RWPE2 (cell line): Measurements from ENCODE around the gene KCTD2.
"Not testable (repeated sequence)": the region's sequence is repeated elsewhere in the genome, so short reads cannot be mapped to it uniquely, and the experiment has no call there.

Experiments
- ATAC-seq: fragments of 200-7000 bp; cut with Tn5 transposase; 3 replicates; pipeline ENCODE4 v1.9.1; 2021; ENCODE audit warnings: low read depth
- DNase-seq: peaks from one replicate; pipeline ENCODE4 v3.0.0-alpha.2; 2020; ENCODE audit warnings: low spot score
- H3K27ac ChIP-seq: fragments of 450-650 bp; 2 replicates; pipeline ENCODE4 v1.5.1; 2017; ENCODE audit warnings: mild to moderate bottlenecking; ENCODE audit not compliant: poor library complexity, severe bottlenecking
- H3K27me3 ChIP-seq: fragments of 250-450 bp; sonication (Bioruptor Pico); 2 replicates; pipeline ENCODE4 v1.5.1; 2021; ENCODE audit warnings: mild to moderate bottlenecking, moderate library complexity; ENCODE audit not compliant: insufficient read depth, poor library complexity, severe bottlenecking
- H3K36me3 ChIP-seq: fragments of 250-450 bp; sonication (Bioruptor Pico); 2 replicates; pipeline ENCODE4 v1.5.1; 2020; ENCODE audit warnings: low read depth, mild to moderate bottlenecking, moderate library complexity
- H3K4me1 ChIP-seq: fragments of 250-450 bp; sonication (Bioruptor Pico); 2 replicates; pipeline ENCODE4 v1.5.1; 2021; ENCODE audit warnings: mild to moderate bottlenecking, moderate library complexity; ENCODE audit not compliant: insufficient read depth, poor library complexity, severe bottlenecking
- H3K4me3 ChIP-seq: fragments of 250-450 bp; sonication (Bioruptor Pico); 2 replicates; pipeline ENCODE4 v1.5.1; 2021; ENCODE audit warnings: mild to moderate bottlenecking, moderate library complexity; ENCODE audit not compliant: severe bottlenecking
- H3K9me3 ChIP-seq: fragments of 250-450 bp; sonication (Bioruptor Pico); 2 replicates; pipeline ENCODE4 v1.5.1; 2021; ENCODE audit warnings: mild to moderate bottlenecking, moderate library complexity; ENCODE audit not compliant: severe bottlenecking
- TF ChIP-seq, protein P1 (sequence below): fragments of 450-650 bp; IDR thresholded peaks from one replicate; pipeline ENCODE4 v1.5.1; 2017; ENCODE audit warnings: mild to moderate bottlenecking, moderate library complexity; ENCODE audit not compliant: poor library complexity, severe bottlenecking

KCTD2 gene

GRCh38 chr17:75019710-75020109, 27.3 kb upstream of the KCTD2 start:
- no peaks in the 10 kb centered on the region for H3K4me1 ChIP-seq
- no peaks in the 10 kb centered on the region for H3K9me3 ChIP-seq
- no peak overlapping the region for H3K27ac ChIP-seq
- TF ChIP-seq, protein P1, sequence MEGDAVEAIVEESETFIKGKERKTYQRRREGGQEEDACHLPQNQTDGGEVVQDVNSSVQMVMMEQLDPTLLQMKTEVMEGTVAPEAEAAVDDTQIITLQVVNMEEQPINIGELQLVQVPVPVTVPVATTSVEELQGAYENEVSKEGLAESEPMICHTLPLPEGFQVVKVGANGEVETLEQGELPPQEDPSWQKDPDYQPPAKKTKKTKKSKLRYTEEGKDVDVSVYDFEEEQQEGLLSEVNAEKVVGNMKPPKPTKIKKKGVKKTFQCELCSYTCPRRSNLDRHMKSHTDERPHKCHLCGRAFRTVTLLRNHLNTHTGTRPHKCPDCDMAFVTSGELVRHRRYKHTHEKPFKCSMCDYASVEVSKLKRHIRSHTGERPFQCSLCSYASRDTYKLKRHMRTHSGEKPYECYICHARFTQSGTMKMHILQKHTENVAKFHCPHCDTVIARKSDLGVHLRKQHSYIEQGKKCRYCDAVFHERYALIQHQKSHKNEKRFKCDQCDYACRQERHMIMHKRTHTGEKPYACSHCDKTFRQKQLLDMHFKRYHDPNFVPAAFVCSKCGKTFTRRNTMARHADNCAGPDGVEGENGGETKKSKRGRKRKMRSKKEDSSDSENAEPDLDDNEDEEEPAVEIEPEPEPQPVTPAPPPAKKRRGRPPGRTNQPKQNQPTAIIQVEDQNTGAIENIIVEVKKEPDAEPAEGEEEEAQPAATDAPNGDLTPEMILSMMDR = no peak
- H3K27me3 ChIP-seq = no peaks in the 10 kb centered on the region
- H3K36me3 ChIP-seq = peaks cover 47% of the 10 kb centered on the region
- H3K4me3 ChIP-seq = no peak overlapping the region
- ATAC-seq (no peak), DNase-seq (no peak)

GRCh38 chr17:75020331-75021110, 26.5 kb upstream of the KCTD2 start:
- no peak for ATAC-seq
- no peaks in the 10 kb centered on the region for H3K9me3 ChIP-seq
- H3K4me1 ChIP-seq = no peaks in the 10 kb centered on the region
- TF ChIP-seq, protein P1 = no peak
- H3K36me3 ChIP-seq = peaks cover 45% of the 10 kb centered on the region
- no peaks in the 10 kb centered on the region for H3K27me3 ChIP-seq
- H3K4me3 ChIP-seq = no peak overlapping the region
- DNase-seq = no peak
- no peak overlapping the region for H3K27ac ChIP-seq

DNA sequence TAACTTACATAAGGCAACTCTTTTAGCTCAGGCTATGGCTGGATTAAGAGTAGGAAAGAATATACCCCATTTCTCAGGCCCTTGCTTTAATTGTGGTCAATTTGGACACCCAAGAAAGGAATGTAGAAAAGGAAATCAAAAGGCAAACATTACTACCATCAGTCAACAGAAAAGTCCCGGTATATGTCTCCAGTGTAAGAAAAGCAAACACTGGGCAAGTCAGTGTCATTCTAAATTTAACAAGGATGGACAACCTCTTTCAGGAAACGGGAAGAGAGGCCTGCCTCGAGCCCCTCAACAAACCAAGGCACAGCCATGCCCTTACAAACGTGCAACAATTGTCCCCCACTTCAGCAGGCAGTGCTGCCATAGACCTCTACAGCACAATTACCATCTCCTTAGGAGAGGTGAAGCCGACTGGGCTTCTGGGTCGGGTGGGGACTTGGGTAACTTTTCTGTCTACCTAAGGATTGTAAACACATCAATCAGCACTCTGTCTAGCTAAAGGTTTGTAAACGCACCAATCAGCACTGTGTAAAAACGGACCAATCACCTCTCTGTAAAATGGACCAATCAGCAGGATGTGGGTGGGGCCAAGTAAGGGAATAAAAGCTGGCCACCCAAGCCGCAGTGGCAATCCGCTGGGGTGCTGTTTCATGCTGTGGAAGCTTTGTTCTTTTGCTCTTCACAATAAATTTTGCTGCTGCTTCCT, 22.2 kb upstream of the KCTD2 start:
- Histone ChIP-seq H3K9me3 (no peaks in the 10 kb centered on the region), H3K36me3 (peaks cover 26% of the 10 kb centered on the region), H3K27me3 (no peaks in the 10 kb centered on the region), H3K27ac (no peak overlapping the region), H3K4me1 (peaks cover 3% of the 10 kb centered on the region), H3K4me3 (no peak overlapping the region)
- TF ChIP-seq, protein P1 = no peak
- DNase-seq = no peak
- ATAC-seq = no peak

DNA sequence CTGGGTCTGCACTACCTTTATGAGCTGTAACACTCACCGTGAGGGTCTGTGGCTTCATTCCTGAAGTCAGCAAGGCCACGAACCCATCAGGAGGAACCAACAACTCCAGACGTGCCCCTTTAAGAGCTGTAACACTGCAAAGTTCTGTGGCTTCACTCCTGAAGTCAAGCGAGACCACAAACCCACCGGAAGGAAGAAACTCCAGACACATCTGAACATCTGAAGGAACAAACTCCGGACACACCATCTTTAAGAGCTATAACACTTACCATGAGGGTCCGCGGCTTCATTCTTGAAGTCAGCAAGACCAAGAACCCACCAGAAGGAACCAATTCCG, 21.7 kb upstream of the KCTD2 start:
- not testable (repeated sequence) for H3K27ac ChIP-seq, H3K4me3 ChIP-seq, DNase-seq, H3K27me3 ChIP-seq, H3K9me3 ChIP-seq, ATAC-seq, H3K4me1 ChIP-seq
- H3K36me3 ChIP-seq = peaks cover 22% of the 10 kb centered on the region

DNA sequence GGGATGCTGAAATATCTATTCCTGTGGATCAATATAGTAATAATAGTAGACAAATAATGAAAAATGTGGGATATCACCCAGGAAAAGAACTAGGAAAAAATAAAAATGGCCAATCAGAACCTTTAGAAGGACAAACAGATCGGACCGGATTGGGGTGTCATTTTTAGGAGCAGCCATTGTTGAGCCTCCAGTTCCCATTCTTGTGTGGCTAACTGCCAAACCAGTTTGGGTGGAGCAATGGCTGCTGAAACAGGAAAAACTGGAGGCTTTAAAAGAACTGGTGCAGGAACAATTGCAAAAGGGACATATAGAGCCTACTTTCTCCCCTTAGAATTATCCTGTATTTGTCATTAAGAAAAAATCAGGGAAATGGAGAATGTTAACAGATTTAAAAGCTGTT, 20.4 kb upstream of the KCTD2 start:
- H3K27me3 ChIP-seq, H3K36me3 ChIP-seq, H3K27ac ChIP-seq, H3K4me3 ChIP-seq, H3K9me3 ChIP-seq, ATAC-seq, H3K4me1 ChIP-seq: not testable (repeated sequence)
- DNase-seq = peak; percentile 4

DNA sequence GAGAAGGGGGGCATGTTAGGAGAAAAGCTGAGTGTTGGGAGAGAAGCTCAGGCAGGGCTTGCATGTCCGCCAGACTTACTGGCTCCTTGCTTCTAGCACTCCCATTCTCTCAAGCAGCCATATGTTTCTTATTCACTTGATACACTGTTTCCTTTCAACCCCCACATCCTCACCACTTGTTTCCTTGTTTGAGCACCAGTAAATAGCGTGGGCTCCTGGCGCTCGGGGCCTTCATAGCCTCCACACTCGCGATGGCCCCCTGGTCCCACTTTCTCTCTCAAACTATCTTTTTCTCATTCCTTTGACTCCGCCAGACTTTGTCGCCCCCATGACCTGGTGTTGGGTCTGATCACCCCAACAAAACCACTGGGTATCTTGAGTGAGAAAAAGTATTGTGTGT, 16.9 kb upstream of the KCTD2 start:
- Histone ChIP-seq H3K27me3 (no peaks in the 10 kb centered on the region), H3K27ac (no peak overlapping the region), H3K4me1 (peaks cover 4% of the 10 kb centered on the region), H3K9me3 (no peaks in the 10 kb centered on the region), H3K4me3 (no peak overlapping the region), H3K36me3 (no peaks in the 10 kb centered on the region)
- DNase-seq (no peak), ATAC-seq (no peak)
- TF ChIP-seq, protein P1 = no peak
